A549 (cell line): ENCODE measurements around the gene RBPJ. TPM values are rescaled to one million over a fixed set of nuclear protein-coding genes. Genes with fewer than 3 reads are reported as not detected.

Source experiments
- ATAC-seq, 2 experiments: fragments of 200-7000 bp in 1 of 2; fragments of >200 bp in 1 of 2; cut with Nextera tagmentation in 1 of 2; cut with Tn5 transposase in 1 of 2; 3 replicates each; pipeline versions ENCODE4 v1.8.0 to v1.9.1; 2018 to 2020; ENCODE audit warnings: mild to moderate bottlenecking in 1 of 2, moderate library complexity in 1 of 2
- CTCF ChIA-PET: fragments of 300-600 bp; sonication (Branson Sonifier 250); formaldehyde crosslinking; extraction: SDS; loops from one replicate; lab custom pipeline; 2021; ENCODE audit warnings: antibody characterized with exemption, inconsistent platforms; lab: Yijun Ruan, JAX
- POLR2A ChIA-PET: fragments of 350-600 bp; formaldehyde crosslinking; extraction: SDS; loops from one replicate; lab custom pipeline; 2021; ENCODE audit warnings: antibody characterized with exemption, inconsistent platforms; lab: Yijun Ruan, JAX
- DNase-seq, 2 experiments: peaks; one replicate each; pipeline versions ENCODE4 v3.0.0 to v3.0.0-alpha.2; 2011 to 2016; ENCODE audit warnings: low read depth in 1 of 2, low spot score in 1 of 2
- FAIRE-seq: peaks from 2 replicates; lab custom pipeline; 2011; peaks lifted over from hg19 to GRCh38; lab: Jason Lieb, UNC
- H3K27ac ChIP-seq, 2 experiments: fragments of >200 bp; sonication (Bioruptor Twin); formaldehyde crosslinking; 3 replicates each; pipeline ENCODE4 v1.5.1; 2016 to 2017
- H3K4me1 ChIP-seq: fragments of >200 bp; sonication (Bioruptor Twin); formaldehyde crosslinking; 3 replicates; pipeline ENCODE4 v1.6.1; 2016
- H3K4me2 ChIP-seq: fragments of >200 bp; sonication (Bioruptor Twin); formaldehyde crosslinking; 3 replicates; pipeline ENCODE4 v1.6.1; 2016
- H3K4me3 ChIP-seq: fragments of >200 bp; sonication (Bioruptor Twin); formaldehyde crosslinking; 3 replicates; pipeline ENCODE4 v1.5.1; 2016
- H3K9me3 ChIP-seq: fragments of >200 bp; sonication (Bioruptor Twin); formaldehyde crosslinking; 3 replicates; pipeline ENCODE4 v1.6.1; 2016
- CHD4 ChIP-seq: fragments of 200-600 bp; sonication (generic); IDR thresholded peaks from 2 replicates; pipeline ENCODE4 v1.6.1; 2016; ENCODE audit warnings: antibody characterized with exemption, mild to moderate bottlenecking, borderline replicate concordance
- EP300 ChIP-seq, 2 experiments: fragments of >200 bp; sonication (Bioruptor Twin); formaldehyde crosslinking; IDR thresholded peaks; 2 replicates in 1 of 2; 3 replicates in 1 of 2; pipeline ENCODE4 v1.6.1; 2016 to 2017
- HEYL ChIP-seq: fragments of 250-450 bp; sonication (Bioruptor Pico); IDR thresholded peaks from 2 replicates; pipeline ENCODE4 v1.8.0; 2021; ENCODE audit warnings: mild to moderate bottlenecking, moderate library complexity
- HOXB5 ChIP-seq: fragments of 250-450 bp; sonication (Bioruptor Pico); IDR thresholded peaks from 2 replicates; pipeline ENCODE4 v1.5.0; 2020; ENCODE audit warnings: mild to moderate bottlenecking, moderate library complexity
- JUN ChIP-seq, 2 experiments: fragments of >200 bp; sonication (Bioruptor Twin); formaldehyde crosslinking; IDR thresholded peaks; 2 replicates in 1 of 2; 3 replicates in 1 of 2; pipeline ENCODE4 v1.6.1; 2016 to 2017
- KDM5A ChIP-seq: fragments of 200-600 bp; sonication (generic); IDR thresholded peaks from 2 replicates; pipeline ENCODE4 v1.6.1; 2016; ENCODE audit warnings: antibody characterized with exemption, mild to moderate bottlenecking
- MAFK ChIP-seq: fragments of 450-650 bp; IDR thresholded peaks from 2 replicates; pipeline ENCODE4 v1.6.1; 2014; ENCODE audit not compliant: partially characterized antibody
- MAZ ChIP-seq: fragments of 150-350 bp; IDR thresholded peaks from 2 replicates; pipeline ENCODE4 v1.6.1; 2014; ENCODE audit warnings: antibody characterized with exemption, low read depth, low read length, borderline replicate concordance
- NFE2L2 ChIP-seq: fragments of 150-350 bp; conservative IDR thresholded peaks from 2 replicates; pipeline ENCODE4 v1.6.1; 2014; ENCODE audit warnings: low read length
- NPAS2 ChIP-seq: fragments of 250-450 bp; sonication (Bioruptor Pico); IDR thresholded peaks from 2 replicates; pipeline ENCODE4 v1.8.0; 2022; ENCODE audit warnings: mild to moderate bottlenecking, moderate library complexity, borderline replicate concordance
- POLR2A ChIP-seq: IDR thresholded peaks from 2 replicates; pipeline ENCODE4 v1.6.1; 2012; ENCODE audit warnings: mild to moderate bottlenecking, low read length
- POLR2AphosphoS2 ChIP-seq: conservative IDR thresholded peaks from 2 replicates; pipeline ENCODE4 v1.6.1; 2012; ENCODE audit warnings: low read length, improper control_type of control experiment, inconsistent platforms
- RAD21 ChIP-seq, 2 experiments: fragments of >200 bp in 1 of 2; sonication (Bioruptor Twin) in 1 of 2; formaldehyde crosslinking in 1 of 2; IDR thresholded peaks in 1 of 2; conservative IDR thresholded peaks in 1 of 2; 2 replicates in 1 of 2; 3 replicates in 1 of 2; pipeline ENCODE4 v1.6.1; 2012 to 2018; ENCODE audit warnings: inconsistent platforms in 1 of 2
- TP53 ChIP-seq: fragments of 250-450 bp; sonication (Bioruptor Pico); IDR thresholded peaks from 2 replicates; pipeline ENCODE4 v1.5.0; 2021; ENCODE audit warnings: mild to moderate bottlenecking, moderate library complexity
- ZSCAN20 ChIP-seq: fragments of 250-450 bp; sonication (Bioruptor Pico); IDR thresholded peaks from 2 replicates; pipeline ENCODE4 v1.8.0; 2022; ENCODE audit warnings: mild to moderate bottlenecking, moderate library complexity
- WGBS: methylation state at CpG from one replicate; pipeline ENCODE4 v1.1.6; 2017; ENCODE audit errors: missing lambda C conversion rate; 5-methylcytosine and 5-hydroxymethylcytosine counted together
- polyA plus RNA-seq, 4 experiments: library from polyadenylated mRNA; depleted of rRNA in 3 of 4; stranded (reverse); fragments of >200 nt; fragmentation: RNase III in 1 of 4; extraction: RNeasy Plus Mini Kit Qiagen cat#74134 plus additional on column Dnase treatment in 1 of 4; gene quantifications; 2 replicates in 3 of 4; 3 replicates in 1 of 4; pipeline ENCODE4 v1.2.3, GENCODE V29; 2011 to 2017
- TF ChIP-seq, protein P1 (sequence below): fragments of 200-600 bp; sonication (generic); IDR thresholded peaks from 2 replicates; pipeline ENCODE4 v1.6.1; 2016; ENCODE audit warnings: antibody characterized with exemption, mild to moderate bottlenecking, moderate library complexity
- TF ChIP-seq, protein P2 (sequence below): IDR thresholded peaks from 2 replicates; pipeline ENCODE4 v1.6.1; 2012; ENCODE audit warnings: low read depth, borderline replicate concordance

RBPJ gene
- polyA plus RNA-seq, 2 of the 4 experiments (the other 2 are of a cell fraction): 16.5 to 37.1 TPM

GRCh38 chr4:26375551-26375950 lies 54.7 kb downstream of the RBPJ start (continued):
- no peak for TF ChIP-seq HOXB5 (CRISPR knock-in tag)
- TF ChIP-seq CHD4: no peak

- FAIRE-seq: no peak
These were observed 56.8 kb downstream of the RBPJ start for GRCh38 chr4:26377328-26378311.

DNA sequence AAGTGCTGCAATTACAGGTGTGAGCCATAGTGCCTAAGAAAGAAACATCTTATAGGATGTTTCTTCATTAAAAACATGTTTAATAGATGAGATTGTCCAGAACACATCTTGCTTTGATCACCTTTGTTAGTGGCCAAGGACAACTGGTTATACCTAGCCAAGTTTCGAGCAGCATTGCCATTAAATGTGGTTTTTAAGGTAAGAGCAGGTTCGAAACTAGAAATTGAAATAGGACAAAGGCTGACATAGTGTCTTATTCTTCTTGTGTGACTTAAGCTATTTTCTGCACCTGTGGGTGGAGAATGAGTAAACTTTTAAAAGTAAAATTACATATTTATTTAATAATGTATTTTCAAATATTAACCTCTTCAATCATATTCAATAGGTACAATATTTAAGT lies 59.0 kb downstream of the RBPJ start:
- ATAC-seq (no peak), FAIRE-seq (no peak), DNase-seq (no peak)
- ChIA-PET POLR2A (no interaction called here), CTCF (interaction anchor here (1.3 kb wide), 1 partner anchor 392 kb away, joined by 4 read pairs; no protein-coding TSS in a partner anchor)
- WGBS: 91% methylated on average over 2 of the region's 2 CpGs
- Histone ChIP-seq H3K4me3 (no peak overlapping the region), H3K4me2 (no peak overlapping the region), H3K9me3 (no peaks in the 10 kb centered on the region), H3K4me1 (no peaks in the 10 kb centered on the region), H3K27ac (no peak overlapping the region)
- TF ChIP-seq TP53 (CRISPR knock-in tag): no peak
- TF ChIP-seq POLR2AphosphoS2: no peak
- no peak for TF ChIP-seq MAZ
- TF ChIP-seq NFE2L2: no peak
- TF ChIP-seq KDM5A: no peak

More at GRCh38 chr4:26377328-26378311, 56.8 kb downstream of the RBPJ start:
- Histone ChIP-seq H3K4me3 (no peak overlapping the region), H3K9me3 (no peaks in the 10 kb centered on the region), H3K4me1 (peaks cover 5% of the 10 kb centered on the region), H3K4me2 (no peak overlapping the region)
- ATAC-seq: no peak
- CTCF ChIA-PET: no interaction called here
- no peak for DNase-seq
- WGBS: 80% methylated on average over 4 of the region's 4 CpGs
- POLR2A ChIA-PET: no interaction called here
- TF ChIP-seq EP300 (IDR thresholded peaks at IDR 0.05): no peak
- TF ChIP-seq, protein P1, sequence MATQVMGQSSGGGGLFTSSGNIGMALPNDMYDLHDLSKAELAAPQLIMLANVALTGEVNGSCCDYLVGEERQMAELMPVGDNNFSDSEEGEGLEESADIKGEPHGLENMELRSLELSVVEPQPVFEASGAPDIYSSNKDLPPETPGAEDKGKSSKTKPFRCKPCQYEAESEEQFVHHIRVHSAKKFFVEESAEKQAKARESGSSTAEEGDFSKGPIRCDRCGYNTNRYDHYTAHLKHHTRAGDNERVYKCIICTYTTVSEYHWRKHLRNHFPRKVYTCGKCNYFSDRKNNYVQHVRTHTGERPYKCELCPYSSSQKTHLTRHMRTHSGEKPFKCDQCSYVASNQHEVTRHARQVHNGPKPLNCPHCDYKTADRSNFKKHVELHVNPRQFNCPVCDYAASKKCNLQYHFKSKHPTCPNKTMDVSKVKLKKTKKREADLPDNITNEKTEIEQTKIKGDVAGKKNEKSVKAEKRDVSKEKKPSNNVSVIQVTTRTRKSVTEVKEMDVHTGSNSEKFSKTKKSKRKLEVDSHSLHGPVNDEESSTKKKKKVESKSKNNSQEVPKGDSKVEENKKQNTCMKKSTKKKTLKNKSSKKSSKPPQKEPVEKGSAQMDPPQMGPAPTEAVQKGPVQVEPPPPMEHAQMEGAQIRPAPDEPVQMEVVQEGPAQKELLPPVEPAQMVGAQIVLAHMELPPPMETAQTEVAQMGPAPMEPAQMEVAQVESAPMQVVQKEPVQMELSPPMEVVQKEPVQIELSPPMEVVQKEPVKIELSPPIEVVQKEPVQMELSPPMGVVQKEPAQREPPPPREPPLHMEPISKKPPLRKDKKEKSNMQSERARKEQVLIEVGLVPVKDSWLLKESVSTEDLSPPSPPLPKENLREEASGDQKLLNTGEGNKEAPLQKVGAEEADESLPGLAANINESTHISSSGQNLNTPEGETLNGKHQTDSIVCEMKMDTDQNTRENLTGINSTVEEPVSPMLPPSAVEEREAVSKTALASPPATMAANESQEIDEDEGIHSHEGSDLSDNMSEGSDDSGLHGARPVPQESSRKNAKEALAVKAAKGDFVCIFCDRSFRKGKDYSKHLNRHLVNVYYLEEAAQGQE: no peak
- TF ChIP-seq ZSCAN20 (CRISPR knock-in tag): no peak
- TF ChIP-seq NPAS2 (CRISPR knock-in tag): no peak
- peak; percentile 45 for TF ChIP-seq MAFK
- no peak for TF ChIP-seq POLR2A
- TF ChIP-seq, all 56 proteins: peak for 1
- H3K27ac ChIP-seq: no peak overlapping the region

- POLR2A ChIA-PET: no interaction called here
- H3K4me3 ChIP-seq: no peak overlapping the region
- no peak for FAIRE-seq
- TF ChIP-seq EP300 (IDR thresholded peaks at IDR 0.05) (no peak), MAZ (no peak), RAD21 (conservative IDR thresholded peaks at IDR 0.05 in 1 of 2, IDR thresholded peaks at IDR 0.05 in 1 of 2) (no peak), HOXB5 (CRISPR knock-in tag) (no peak), HEYL (no peak), JUN (IDR thresholded peaks at IDR 0.05) (no peak)
- TF ChIP-seq, protein P2, sequence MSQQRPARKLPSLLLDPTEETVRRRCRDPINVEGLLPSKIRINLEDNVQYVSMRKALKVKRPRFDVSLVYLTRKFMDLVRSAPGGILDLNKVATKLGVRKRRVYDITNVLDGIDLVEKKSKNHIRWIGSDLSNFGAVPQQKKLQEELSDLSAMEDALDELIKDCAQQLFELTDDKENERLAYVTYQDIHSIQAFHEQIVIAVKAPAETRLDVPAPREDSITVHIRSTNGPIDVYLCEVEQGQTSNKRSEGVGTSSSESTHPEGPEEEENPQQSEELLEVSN: no peak
- TF ChIP-seq, all 56 proteins: peak for 0
- DNase-seq (no peak), ATAC-seq (no peak)
- CTCF ChIA-PET: interaction anchor here (1.3 kb wide), 1 partner anchor 392 kb away, joined by 4 read pairs; no protein-coding TSS in a partner anchor
- Histone ChIP-seq H3K4me2 (no peak overlapping the region), H3K27ac (no peak overlapping the region), H3K9me3 (no peaks in the 10 kb centered on the region), H3K4me1 (0 out of 3 replicates have a peak, but pooled peaks cover 4% of the 10 kb centered on the region)
- 85% methylated on average over 2 of the region's 2 CpGs for WGBS
These were observed 59.9 kb downstream of the RBPJ start for GRCh38 chr4:26380740-26381139.
